Heart left ventricle (tissue), 13 donors: ENCODE measurements around the gene INPPL1.

Experiments
- POLR2A ChIP-seq, 2 donors: fragments of 450-650 bp; IDR thresholded peaks; one replicate each; pipeline ENCODE4 v1.6.1; 2017; ENCODE audit warnings: antibody characterized with exemption in 2 of 2, mild to moderate bottlenecking in 2 of 2, moderate library complexity in 2 of 2
- TF ChIP-seq, protein P1 (sequence below), 12 donors: fragments of 200-600 bp; sonication (generic) in 4 of 12; IDR thresholded peaks; one replicate each; pipeline versions ENCODE4 v1.5.0 to v1.8.0; 2018 to 2022; ENCODE audit warnings: antibody characterized with exemption in 12 of 12, mild to moderate bottlenecking in 5 of 12
- donor health status: ischemic (EF 13 %, LVEDD 7.1; RV severe dilation, severe dysfunction).
- donor health status: DM: no; HTN: yes; CAD: no.
- donor health status: DM: no; HTN: no; CAD: no.
- donor health status: ischemic (EF 25% LVEDD 6.9; RV normal size, moderate dysfunction).
- donor health status: ischemic (EF 25% LVEDD 5.7; RV mildly dilated, moderate dysfunction).
- donor health status: ischemic (EF 35%, LVEDD 5.7; RV mildly dilated, moderate dysfunction).
- donor health status: nonischemic (EF 11% LVEDD 7.7; RV severe dilation, severe dysfunction).
- donor health status: DM: yes; HTN: yes; CAD: no.
- donor health status: PGD.
- donor health status: ischemic (EF 29% LVEDD 5.4; RV normal size, mild dysfunction).
- donor health status: nonischemic (EF 23%, LVEDD 6.1; RV moderate dilation, normal function).

DNA sequence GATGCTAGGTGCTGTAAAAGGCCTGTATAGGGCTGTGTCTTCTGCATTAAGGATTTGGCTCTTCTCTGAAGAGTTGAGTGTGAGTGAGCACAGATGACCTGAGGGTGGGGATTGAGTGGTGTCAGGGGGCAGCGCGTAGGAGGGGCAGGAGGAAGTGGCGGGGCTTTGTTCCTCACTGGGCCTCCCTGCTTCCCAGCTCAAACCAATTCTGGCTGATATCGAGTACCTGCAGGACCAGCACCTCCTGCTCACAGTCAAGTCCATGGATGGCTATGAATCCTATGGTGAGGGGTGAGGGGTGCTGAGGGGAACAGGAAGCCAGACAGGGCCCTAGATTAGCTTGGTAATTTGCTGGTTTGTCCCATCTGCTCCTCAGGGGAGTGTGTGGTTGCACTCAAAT lies 10.4 kb downstream of the INPPL1 start:
- TF ChIP-seq, protein P1, sequence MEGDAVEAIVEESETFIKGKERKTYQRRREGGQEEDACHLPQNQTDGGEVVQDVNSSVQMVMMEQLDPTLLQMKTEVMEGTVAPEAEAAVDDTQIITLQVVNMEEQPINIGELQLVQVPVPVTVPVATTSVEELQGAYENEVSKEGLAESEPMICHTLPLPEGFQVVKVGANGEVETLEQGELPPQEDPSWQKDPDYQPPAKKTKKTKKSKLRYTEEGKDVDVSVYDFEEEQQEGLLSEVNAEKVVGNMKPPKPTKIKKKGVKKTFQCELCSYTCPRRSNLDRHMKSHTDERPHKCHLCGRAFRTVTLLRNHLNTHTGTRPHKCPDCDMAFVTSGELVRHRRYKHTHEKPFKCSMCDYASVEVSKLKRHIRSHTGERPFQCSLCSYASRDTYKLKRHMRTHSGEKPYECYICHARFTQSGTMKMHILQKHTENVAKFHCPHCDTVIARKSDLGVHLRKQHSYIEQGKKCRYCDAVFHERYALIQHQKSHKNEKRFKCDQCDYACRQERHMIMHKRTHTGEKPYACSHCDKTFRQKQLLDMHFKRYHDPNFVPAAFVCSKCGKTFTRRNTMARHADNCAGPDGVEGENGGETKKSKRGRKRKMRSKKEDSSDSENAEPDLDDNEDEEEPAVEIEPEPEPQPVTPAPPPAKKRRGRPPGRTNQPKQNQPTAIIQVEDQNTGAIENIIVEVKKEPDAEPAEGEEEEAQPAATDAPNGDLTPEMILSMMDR (IDR thresholded peaks at IDR 0.05): no peak
- TF ChIP-seq POLR2A (IDR thresholded peaks at IDR 0.05): no peak
